NCI-H128 (cell line): ENCODE data around the gene PCBP2.

Experiments used
- DNase-seq: peaks from one replicate; lab custom pipeline; 2025; ENCODE audit not compliant: unreplicated experiment; lab: John Stamatoyannopoulos, UW

Gene PCBP2

DNA sequence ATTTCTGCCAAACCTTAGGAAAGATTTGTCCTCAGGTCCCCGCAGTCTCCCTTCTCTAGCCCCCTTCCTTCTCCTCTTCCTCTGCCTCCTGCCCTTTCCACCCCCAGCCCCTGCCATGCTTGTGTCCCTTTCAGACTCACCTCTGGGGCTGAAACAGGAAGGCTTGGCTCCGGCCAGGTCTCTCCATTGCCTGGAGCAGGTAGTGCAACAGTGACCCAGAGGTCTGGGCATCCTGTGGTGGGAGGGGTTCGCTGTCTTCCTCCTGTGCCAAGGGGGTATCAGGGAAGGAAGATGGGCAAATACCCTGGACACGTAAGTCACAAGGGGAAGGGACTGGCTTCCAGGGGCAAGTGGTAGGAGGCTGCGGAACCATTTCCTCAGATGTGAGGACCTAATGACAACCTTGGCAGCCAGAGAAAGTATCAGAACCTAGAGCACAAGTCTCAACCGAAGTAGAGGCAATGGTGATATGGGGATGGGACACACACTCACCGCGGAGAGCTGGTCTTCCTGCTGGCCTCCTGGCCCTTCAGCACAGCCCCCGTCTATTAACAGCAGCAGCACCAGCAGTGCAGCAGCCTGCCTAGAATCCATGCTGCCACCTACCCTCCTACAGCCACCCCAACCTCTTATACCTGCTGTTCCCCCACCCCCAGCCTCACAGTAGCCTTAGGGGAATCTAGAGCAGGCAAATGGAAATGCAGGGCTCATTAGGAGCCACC is 55.1 kb downstream of the PCBP2 start, which contains the start of gene NPFF:
Gene NPFF, minus strand, starts transcription at position 604 of the 722 bp plus-strand sequence. Its CDS starts 10 bp downstream, at position 594.
- no peak for DNase-seq

DNA sequence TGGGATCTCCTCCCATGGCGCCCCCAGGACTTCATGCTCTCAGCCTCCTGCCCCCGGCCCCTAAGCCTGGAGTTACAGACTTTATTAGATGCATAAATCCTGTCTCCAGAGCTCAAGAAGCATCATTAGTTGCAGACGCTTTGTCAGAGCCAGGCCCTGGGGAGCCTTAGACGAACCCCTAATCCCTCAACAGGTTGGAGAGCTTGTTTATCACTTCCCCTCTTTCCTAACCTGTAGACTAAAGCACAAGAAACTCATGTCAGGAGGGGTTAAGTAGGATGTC is 55.6 kb downstream of the PCBP2 start:
- DNase-seq = no peak

DNA sequence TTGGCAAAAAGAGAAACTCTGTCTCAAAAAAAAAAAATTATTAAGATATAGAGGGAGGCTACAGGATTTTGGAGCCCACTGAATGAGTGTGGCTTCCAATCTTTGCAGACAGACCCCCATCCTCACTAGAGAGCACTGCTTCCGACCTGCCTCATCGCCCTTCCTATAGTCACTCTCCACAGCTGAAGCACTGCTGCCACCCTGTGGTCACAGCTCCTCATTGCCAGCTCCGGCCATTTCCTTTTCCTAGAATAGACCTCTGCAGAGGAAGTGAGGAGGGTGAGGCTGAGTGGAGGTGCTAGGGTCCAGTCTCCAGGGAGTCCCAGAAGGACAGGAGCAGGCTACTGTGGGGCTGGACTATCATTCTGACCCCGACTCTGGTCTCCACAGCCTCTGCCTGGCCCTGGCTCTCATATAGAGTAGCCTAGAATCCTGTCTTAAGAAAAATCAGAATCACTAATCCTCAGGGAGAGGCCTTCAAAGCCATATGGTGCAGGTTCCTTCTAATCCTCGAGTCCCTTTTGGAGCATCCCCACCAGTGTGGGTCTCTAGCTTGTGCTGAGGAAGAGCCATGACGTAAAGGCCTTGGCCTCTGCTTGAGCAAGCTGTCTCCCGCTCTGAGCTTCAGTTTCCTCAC is 56.8 kb downstream of the PCBP2 start:
- peak; percentile 73 for DNase-seq

DNA sequence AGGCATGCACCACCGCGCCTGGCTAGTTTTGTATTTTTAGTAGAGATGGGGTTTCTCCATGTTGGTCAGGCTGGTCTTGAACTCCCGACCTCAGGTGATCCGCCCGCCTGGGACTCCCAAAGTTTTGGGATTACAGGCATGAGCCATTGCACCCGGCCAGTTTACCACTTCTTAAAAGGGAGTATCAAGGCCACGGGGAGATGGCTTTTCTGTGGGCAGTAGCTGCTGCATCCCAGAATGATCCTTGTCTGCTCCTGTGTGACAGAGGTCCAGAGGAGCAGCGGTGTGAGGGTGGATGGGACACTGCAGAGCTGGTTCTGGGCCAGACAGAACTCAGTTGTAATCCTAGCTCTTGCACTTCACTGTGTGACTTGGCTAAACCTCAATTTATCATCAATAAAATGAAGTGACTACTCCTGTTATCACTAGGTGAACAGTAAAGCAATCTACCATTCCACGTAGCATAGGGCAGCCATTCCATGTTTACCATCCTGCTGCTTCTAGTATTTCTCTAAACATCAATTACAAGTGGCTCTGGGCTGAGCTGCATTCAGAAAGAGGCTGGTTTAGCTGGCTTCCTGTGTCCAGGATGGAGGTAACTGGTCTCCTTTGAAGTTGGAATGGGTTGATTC is 58.4 kb downstream of the PCBP2 start:
- no peak for DNase-seq

DNA sequence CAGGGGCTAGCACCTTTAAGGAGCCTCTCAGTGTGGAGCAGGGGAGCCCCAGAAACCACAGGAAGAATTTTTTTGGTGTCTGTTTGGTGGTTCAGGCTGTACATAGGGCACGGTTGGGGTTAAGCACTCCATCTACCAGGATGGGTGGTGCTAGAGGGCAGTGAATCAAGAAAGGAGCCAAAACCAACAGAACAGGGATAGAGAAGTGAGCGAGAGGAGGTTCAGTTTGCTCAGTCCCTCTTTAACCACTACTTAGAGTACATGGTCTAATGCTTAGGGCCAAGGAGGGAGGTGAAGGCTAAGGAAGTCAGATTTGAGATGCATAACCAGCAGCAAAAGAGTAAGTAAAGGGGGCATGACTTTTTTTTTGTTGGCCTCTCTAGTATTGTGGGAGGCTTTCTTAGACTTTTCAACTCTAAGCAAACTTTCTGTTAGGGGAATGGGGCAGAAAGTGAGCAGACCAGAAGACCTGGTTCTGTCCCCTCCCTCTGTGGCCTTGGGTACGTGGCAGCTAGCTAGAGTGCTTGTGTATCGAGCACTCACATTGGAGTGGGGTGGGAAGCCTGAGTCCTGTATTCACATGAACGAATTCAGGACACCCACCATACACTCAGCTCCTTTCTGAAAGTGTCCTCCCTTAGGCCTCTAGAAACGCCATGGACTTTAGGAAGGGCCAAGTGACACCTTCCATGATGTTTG is 62.0 kb downstream of the PCBP2 start:
- no peak for DNase-seq

DNA sequence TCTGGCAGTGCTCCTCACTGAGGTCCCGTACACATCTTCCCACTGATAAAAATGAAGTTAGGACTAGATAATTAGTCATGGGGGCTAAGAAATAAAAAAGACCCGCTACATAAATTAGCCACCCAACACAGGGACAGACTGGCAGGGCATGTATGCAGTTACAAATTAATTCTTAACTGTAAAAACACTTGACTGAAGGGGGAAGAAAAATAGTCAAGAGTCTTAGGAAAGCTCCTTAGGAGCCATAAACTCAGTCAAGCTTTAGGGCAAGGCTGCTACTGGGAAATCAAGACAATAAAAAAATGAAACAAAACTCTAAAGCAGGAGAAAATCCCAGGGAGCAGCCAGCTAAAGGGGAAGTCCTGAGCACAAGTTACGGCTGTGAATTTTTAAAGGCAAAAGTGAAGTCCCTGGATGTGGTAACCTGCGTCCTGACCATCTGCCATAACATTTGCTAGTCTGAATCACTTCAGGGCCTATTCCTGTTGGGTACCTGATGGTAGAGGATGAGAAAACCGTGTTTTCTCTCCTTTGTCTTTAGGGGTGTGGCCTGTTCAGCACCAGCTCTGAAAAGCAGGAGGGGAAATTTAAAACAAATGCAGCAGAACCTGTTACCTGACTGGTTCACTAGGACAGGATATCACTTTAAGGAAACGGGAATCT is 62.9 kb downstream of the PCBP2 start:
- DNase-seq = no peak

DNA sequence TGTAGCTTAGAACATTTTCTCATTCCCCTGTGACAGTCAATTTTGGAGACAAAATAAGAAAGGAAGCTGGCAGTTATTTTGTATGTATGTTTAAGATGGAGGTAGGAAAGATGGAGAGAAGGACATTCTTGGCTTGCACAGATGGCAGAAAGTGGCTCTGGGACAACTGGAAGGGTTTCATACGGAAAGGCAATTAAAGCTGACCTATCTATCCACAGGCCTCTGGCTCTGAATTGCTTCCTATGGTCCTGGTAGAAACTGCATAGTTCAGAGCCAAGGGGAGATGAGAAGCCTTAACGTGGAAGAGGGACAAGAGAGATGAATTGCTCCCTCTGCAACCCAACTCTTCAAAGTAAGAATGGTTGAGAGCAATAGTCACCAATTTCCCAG is 63.4 kb downstream of the PCBP2 start:
- DNase-seq = no peak

DNA sequence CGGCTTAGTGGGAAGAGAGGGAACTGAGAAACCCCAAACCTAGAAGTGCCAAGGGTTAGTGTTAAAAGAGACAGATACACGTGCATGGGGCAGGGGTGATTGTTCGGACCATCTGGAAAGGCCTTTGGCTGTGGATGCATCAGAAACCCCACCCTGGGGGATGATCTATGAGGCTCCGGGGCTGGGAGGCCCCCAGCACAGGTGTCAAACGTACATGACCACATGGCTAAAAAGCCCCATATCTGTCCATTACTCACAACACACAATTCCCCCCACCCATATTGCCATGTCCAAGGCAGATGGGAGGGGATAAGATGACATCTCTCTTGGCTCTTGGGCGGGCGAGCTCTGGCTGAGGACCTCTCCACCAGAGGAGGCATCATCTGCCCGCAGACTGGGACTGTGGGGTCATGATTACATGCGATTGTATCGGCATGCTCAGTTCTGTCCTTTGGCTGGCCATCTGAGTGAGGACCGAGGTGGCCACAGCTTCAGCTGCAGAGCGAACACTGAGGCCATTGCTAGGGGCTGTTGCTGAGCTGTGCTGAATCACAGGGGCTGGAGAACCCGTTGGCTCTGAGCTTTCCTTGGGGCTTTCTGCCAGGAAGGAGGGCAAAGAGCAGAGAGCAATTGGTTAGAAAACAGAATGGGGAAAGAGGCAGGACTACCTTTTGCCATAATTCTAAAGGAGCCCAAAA is 65.0 kb downstream of the PCBP2 start:
- DNase-seq = no peak

DNA sequence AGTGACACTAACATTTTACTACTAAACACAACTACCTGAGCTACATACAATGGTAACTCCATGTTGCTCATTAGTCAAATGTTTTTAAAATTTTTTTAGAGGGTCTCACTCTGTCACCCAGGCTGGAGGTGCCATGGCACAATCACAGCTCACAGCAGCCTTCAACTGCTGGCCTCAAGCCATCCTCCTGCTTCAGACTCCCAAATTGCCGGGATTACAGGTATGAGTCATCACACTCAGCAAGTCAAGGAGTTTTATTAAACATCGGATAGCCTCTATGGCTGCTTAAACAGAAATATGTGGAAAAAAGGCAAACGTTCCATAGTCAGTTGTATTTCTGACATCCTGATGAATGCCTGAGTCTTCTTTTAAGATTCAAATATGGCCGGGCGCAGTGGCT is 66.5 kb downstream of the PCBP2 start:
- no peak for DNase-seq

DNA sequence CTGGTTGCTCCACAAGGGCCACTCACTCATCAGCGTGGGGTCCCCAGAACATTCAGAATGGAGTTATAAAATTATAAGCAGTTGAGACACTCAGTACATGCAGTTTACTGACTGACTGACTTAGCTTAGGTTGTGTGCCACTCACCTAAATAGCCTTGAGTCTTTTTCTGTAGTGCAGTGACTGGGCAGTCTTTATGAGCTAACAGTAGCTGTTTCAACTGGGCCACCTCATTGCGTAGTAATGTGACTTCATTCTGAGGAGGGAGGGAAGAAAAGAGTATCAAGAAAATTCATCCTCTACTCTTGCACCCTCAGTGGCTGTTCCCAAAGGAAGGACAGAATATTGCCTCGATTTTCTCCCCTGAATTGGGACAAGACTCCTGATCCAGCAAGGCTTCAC is 71.2 kb downstream of the PCBP2 start:
- no peak for DNase-seq

DNA sequence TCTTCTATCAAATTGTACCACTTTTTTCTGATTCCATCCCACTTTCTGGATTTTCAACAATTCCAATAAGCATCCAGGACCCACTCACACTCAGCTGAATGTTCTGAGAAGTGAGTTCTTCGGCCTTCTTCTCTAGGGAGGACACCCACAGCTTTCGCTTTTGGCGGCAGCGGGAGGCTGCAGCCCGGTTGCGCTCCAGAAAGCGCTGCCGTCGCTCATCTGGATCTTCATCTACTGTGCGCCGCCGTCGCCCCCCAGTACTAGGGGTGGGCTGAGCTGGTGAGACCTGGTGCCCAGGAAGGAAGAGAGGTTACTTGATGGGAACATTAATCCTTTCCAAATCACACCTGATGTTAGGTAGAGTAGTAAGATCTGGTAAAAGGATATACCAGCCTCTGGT is 72.6 kb downstream of the PCBP2 start:
- DNase-seq = no peak

DNA sequence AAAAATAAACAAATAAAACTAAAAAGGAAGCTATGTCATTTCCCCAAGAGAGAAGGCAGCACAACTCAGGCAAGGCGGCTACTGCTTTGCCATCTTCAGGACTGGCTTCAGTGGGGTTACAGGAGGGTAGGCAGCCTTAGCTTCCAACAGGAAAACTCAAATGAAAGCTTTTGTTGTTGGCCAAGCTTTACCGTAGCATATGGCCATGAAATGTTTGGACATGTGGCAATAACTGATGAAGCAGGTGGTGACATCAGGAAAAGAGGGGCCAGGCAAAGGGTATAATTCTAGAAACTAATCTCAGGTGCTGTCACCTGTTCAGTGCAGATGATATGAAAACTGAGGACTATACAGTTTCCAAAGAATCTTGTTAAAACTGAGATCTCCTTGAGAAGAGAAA is 78.2 kb downstream of the PCBP2 start:
- DNase-seq = no peak
